Astrocyte (in vitro differentiated cells and primary cell): ENCODE data around the gene OR4F6. TPM values are rescaled to one million over a fixed set of nuclear protein-coding genes. Genes with fewer than 3 reads are reported as not detected.

ENCODE experiments used
- DNase-seq: peaks from one replicate; pipeline ENCODE4 v3.0.0-alpha.2; 2010; ENCODE audit warnings: low read depth
- FAIRE-seq: peaks from 2 replicates; lab custom pipeline; 2011; peaks lifted over from hg19 to GRCh38; lab: Jason Lieb, UNC
- H2AFZ ChIP-seq: 2 replicates; pipeline ENCODE4 v1.6.0; 2012; ENCODE audit warnings: low read depth, low read length, inconsistent platforms
- H3K27ac ChIP-seq: 2 replicates; pipeline ENCODE4 v1.5.1; 2011; ENCODE audit warnings: low read depth, low read length, inconsistent platforms
- H3K27me3 ChIP-seq: 2 replicates; pipeline ENCODE4 v1.6.0; 2011; ENCODE audit warnings: low read length, inconsistent platforms; ENCODE audit not compliant: insufficient read depth
- H3K36me3 ChIP-seq: 2 replicates; pipeline ENCODE4 v1.5.1; 2011; ENCODE audit warnings: low read length, inconsistent platforms; ENCODE audit not compliant: insufficient read depth
- H3K4me1 ChIP-seq: 2 replicates; pipeline ENCODE4 v1.5.1; 2011; ENCODE audit warnings: low read length, inconsistent platforms; ENCODE audit not compliant: insufficient read depth
- H3K4me2 ChIP-seq: 2 replicates; pipeline ENCODE4 v1.6.0; 2012; ENCODE audit warnings: low read length, inconsistent platforms
- H3K4me3 ChIP-seq: 2 replicates; pipeline ENCODE4 v1.5.1; 2011; ENCODE audit warnings: low read depth, mild to moderate bottlenecking, low read length, inconsistent platforms; ENCODE audit not compliant: insufficient read depth
- H3K79me2 ChIP-seq: 2 replicates; pipeline ENCODE4 v1.6.0; 2012; ENCODE audit warnings: mild to moderate bottlenecking, low read length, inconsistent platforms; ENCODE audit not compliant: insufficient read depth
- H3K9ac ChIP-seq: 2 replicates; pipeline ENCODE4 v1.6.0; 2012; ENCODE audit warnings: mild to moderate bottlenecking, low read length, inconsistent platforms
- H3K9me3 ChIP-seq: 2 replicates; pipeline ENCODE4 v1.5.1; 2012; ENCODE audit warnings: low read depth, mild to moderate bottlenecking, low read length, inconsistent platforms; ENCODE audit not compliant: insufficient read depth
- H4K20me1 ChIP-seq: 2 replicates; pipeline ENCODE4 v1.6.0; 2012; ENCODE audit warnings: low read length, inconsistent platforms; ENCODE audit not compliant: insufficient read depth
- H3K27ac Mint-ChIP-seq: one replicate; pipeline ENCODE4 v1.8.0; 2021; ENCODE audit warnings: mild to moderate bottlenecking, mixed read lengths; ENCODE audit not compliant: unreplicated experiment
- H3K27me3 Mint-ChIP-seq: one replicate; pipeline ENCODE4 v1.8.0; 2021; ENCODE audit warnings: low read depth, mixed read lengths; ENCODE audit not compliant: unreplicated experiment
- H3K36me3 Mint-ChIP-seq: one replicate; pipeline ENCODE4 v1.8.0; 2021; ENCODE audit warnings: low read depth, mixed read lengths; ENCODE audit not compliant: unreplicated experiment
- H3K4me1 Mint-ChIP-seq: one replicate; pipeline ENCODE4 v1.8.0; 2021; ENCODE audit warnings: low read depth, mixed read lengths; ENCODE audit not compliant: unreplicated experiment
- H3K4me3 Mint-ChIP-seq: one replicate; pipeline ENCODE4 v1.8.0; 2021; ENCODE audit warnings: mild to moderate bottlenecking, moderate library complexity, mixed read lengths; ENCODE audit not compliant: unreplicated experiment
- H3K9me3 Mint-ChIP-seq: one replicate; pipeline ENCODE4 v1.8.0; 2021; ENCODE audit warnings: mild to moderate bottlenecking, mixed read lengths; ENCODE audit not compliant: unreplicated experiment
- EZH2 ChIP-seq: IDR thresholded peaks from 2 replicates; pipeline ENCODE4 v1.6.1; 2012; ENCODE audit warnings: mild to moderate bottlenecking, low read length, inconsistent platforms; ENCODE audit not compliant: insufficient read depth
- total RNA-seq: library from RNA; stranded (reverse); gene quantifications from 2 replicates; pipeline ENCODE4 v1.2.1, GENCODE V29; 2021
- TF ChIP-seq, protein P1 (sequence below): IDR thresholded peaks from 2 replicates; pipeline ENCODE4 v1.5.1; 2011; ENCODE audit warnings: low read depth, mild to moderate bottlenecking, inconsistent platforms, low read length, moderate library complexity; ENCODE audit not compliant: insufficient read depth

OR4F6 gene
- total RNA-seq, 1 donor from 2014 or later = not detected

DNA sequence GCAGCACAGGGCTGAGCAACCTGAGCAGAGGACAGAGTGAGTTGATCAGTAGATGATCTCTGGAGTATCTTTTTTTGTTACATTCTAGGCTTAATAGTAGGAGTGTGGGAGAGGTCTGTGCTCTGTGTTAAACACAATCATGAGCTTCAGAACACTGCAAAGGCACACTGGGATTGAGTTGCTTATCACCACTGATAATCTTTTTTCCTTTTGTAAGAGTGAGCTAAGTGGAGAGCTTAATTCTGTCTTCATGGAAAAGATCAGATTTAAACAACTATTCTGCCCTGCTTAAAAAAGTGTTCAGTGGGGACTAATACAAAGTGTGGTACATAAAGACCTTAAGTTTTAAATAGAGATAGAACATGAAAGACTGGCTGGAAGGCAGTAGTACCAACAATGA is 1.1 kb downstream of the OR4F6 start:
- Histone ChIP-seq H3K27me3 (no peaks in the 10 kb centered on the region), H3K27ac (no peak overlapping the region), H3K9me3 (no peaks in the 10 kb centered on the region), H4K20me1 (no peaks in the 10 kb centered on the region), H3K4me3 (no peak overlapping the region), H3K4me2 (no peak overlapping the region), H2AFZ (no peak overlapping the region), H3K9ac (no peak overlapping the region), H3K4me1 (peaks cover 10% of the 10 kb centered on the region), H3K79me2 (no peaks in the 10 kb centered on the region), H3K36me3 (no peaks in the 10 kb centered on the region)
- H3K4me1 Mint-ChIP-seq = peaks cover 12% of the 10 kb centered on the region
- H3K4me3 Mint-ChIP-seq = no peak overlapping the region
- H3K27ac Mint-ChIP-seq = peak overlapping the region; percentile 20
- no peaks in the 10 kb centered on the region for H3K36me3 Mint-ChIP-seq
- FAIRE-seq = no peak
- H3K9me3 Mint-ChIP-seq = peaks cover 3% of the 10 kb centered on the region
- TF ChIP-seq, protein P1, sequence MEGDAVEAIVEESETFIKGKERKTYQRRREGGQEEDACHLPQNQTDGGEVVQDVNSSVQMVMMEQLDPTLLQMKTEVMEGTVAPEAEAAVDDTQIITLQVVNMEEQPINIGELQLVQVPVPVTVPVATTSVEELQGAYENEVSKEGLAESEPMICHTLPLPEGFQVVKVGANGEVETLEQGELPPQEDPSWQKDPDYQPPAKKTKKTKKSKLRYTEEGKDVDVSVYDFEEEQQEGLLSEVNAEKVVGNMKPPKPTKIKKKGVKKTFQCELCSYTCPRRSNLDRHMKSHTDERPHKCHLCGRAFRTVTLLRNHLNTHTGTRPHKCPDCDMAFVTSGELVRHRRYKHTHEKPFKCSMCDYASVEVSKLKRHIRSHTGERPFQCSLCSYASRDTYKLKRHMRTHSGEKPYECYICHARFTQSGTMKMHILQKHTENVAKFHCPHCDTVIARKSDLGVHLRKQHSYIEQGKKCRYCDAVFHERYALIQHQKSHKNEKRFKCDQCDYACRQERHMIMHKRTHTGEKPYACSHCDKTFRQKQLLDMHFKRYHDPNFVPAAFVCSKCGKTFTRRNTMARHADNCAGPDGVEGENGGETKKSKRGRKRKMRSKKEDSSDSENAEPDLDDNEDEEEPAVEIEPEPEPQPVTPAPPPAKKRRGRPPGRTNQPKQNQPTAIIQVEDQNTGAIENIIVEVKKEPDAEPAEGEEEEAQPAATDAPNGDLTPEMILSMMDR = no peak
- no peak for TF ChIP-seq EZH2
- no peak for DNase-seq
- H3K27me3 Mint-ChIP-seq = no peaks in the 10 kb centered on the region

DNA sequence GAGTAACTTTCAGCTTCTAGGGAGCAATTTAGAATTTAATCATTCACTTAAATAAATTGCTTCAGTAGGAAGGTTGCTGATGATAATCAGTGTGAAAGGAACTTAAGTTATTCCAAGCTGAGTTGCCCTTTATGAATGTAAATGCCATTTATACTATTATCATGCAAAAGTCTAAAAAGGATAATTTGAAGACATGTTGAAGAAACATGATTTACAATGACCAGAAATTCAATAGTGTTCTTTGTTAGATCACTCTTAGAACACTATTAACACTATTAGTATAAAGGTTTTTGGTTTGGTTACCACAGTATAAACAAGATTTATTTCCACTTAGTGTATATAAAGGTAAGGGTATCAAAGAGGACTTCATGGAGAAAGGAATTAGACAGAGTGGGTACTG is 1.6 kb downstream of the OR4F6 start:
- H3K4me3 Mint-ChIP-seq = no peak overlapping the region
- no peak for DNase-seq
- H3K36me3 ChIP-seq = no peaks in the 10 kb centered on the region
- H3K9ac ChIP-seq = no peak overlapping the region
- peaks cover 12% of the 10 kb centered on the region for H3K4me1 Mint-ChIP-seq
- no peaks in the 10 kb centered on the region for H3K36me3 Mint-ChIP-seq
- H3K27ac ChIP-seq = no peak overlapping the region
- no peaks in the 10 kb centered on the region for H3K79me2 ChIP-seq
- H4K20me1 ChIP-seq = no peaks in the 10 kb centered on the region
- no peak overlapping the region for H3K4me2 ChIP-seq
- H3K9me3 ChIP-seq = no peaks in the 10 kb centered on the region
- H3K9me3 Mint-ChIP-seq = peaks cover 3% of the 10 kb centered on the region
- no peak overlapping the region for H3K4me3 ChIP-seq
- no peak overlapping the region for H3K27ac Mint-ChIP-seq
- no peak for FAIRE-seq
- TF ChIP-seq EZH2 = no peak
- TF ChIP-seq, protein P1 = no peak
- no peak overlapping the region for H2AFZ ChIP-seq
- peaks cover 10% of the 10 kb centered on the region for H3K4me1 ChIP-seq
- peaks cover 5% of the 10 kb centered on the region for H3K27me3 Mint-ChIP-seq
- H3K27me3 ChIP-seq = no peaks in the 10 kb centered on the region

DNA sequence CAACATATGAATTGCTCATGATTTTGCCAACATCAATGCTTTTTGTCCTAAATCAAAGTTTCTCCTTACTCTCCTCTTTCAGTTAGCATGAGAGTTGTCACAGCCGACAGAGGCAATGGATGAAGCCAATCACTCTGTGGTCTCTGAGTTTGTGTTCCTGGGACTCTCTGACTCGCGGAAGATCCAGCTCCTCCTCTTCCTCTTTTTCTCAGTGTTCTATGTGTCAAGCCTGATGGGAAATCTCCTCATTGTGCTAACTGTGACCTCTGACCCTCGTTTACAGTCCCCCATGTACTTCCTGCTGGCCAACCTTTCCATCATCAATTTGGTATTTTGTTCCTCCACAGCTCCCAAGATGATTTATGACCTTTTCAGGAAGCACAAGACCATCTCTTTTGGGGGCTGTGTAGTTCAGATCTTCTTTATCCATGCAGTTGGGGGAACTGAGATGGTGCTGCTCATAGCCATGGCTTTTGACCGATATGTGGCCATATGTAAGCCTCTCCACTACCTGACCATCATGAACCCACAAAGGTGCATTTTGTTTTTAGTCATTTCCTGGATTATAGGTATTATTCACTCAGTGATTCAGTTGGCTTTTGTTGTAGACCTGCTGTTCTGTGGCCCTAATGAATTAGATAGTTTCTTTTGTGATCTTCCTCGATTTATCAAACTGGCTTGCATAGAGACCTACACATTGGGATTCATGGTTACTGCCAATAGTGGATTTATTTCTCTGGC is 2.5 kb downstream of the OR4F6 start:
- H2AFZ ChIP-seq = no peak overlapping the region
- TF ChIP-seq EZH2 = no peak
- TF ChIP-seq, protein P1 = no peak
- H3K27ac ChIP-seq = no peak overlapping the region
- H3K27me3 Mint-ChIP-seq = peaks cover 5% of the 10 kb centered on the region
- no peaks in the 10 kb centered on the region for H3K27me3 ChIP-seq
- peaks cover 12% of the 10 kb centered on the region for H3K4me1 Mint-ChIP-seq
- H3K9me3 ChIP-seq = no peaks in the 10 kb centered on the region
- H3K4me3 Mint-ChIP-seq = no peak overlapping the region
- H3K4me1 ChIP-seq = peaks cover 10% of the 10 kb centered on the region
- FAIRE-seq (no peak), DNase-seq (no peak)
- no peaks in the 10 kb centered on the region for H3K36me3 Mint-ChIP-seq
- H3K27ac Mint-ChIP-seq = no peak overlapping the region
- no peaks in the 10 kb centered on the region for H4K20me1 ChIP-seq
- no peaks in the 10 kb centered on the region for H3K36me3 ChIP-seq
- peaks cover 3% of the 10 kb centered on the region for H3K9me3 Mint-ChIP-seq
- no peak overlapping the region for H3K4me2 ChIP-seq
- no peak overlapping the region for H3K4me3 ChIP-seq
- no peak overlapping the region for H3K9ac ChIP-seq
- H3K79me2 ChIP-seq = no peaks in the 10 kb centered on the region
